OCI-LY1 (cell line): ENCODE measurements around the gene MACROD2.

ENCODE experiments used
- CTCF ChIP-seq: fragments of 200-600 bp; sonication (generic), shearing (Covaris generic); IDR thresholded peaks from 2 replicates; pipeline ENCODE4 v1.5.1; 2017; ENCODE audit warnings: mild to moderate bottlenecking, antibody characterized with exemption, low read length, moderate library complexity, mixed read lengths
- EZH2 ChIP-seq: fragments of 200-600 bp; sonication (generic), shearing (Covaris generic); IDR thresholded peaks from 2 replicates; pipeline ENCODE4 v1.8.0; 2017; ENCODE audit warnings: borderline replicate concordance, mixed run types, mild to moderate bottlenecking, antibody characterized with exemption, low read length, moderate library complexity, mixed read lengths

- no peak for TF ChIP-seq CTCF
- no peak for TF ChIP-seq EZH2
Observed at GRCh38 chr20:15379681-15380296, 1384.5 kb downstream of the MACROD2 start.
